Uterus (tissue), 4 donors: ENCODE measurements around the gene NCOA3. TPM values are rescaled to one million over a fixed set of nuclear protein-coding genes. Genes with fewer than 3 reads are reported as not detected.

Experiments
- DNase-seq, 2 donors: peaks; one replicate each; pipeline ENCODE4 v3.0.0-alpha.2; 2019 to 2020
- H3K27ac ChIP-seq, 2 donors: fragments of 200-600 bp; sonication (generic); 1 replicate in 1 of 2; 2 replicates in 1 of 2; pipeline ENCODE4 v1.5.1; 2016 to 2018
- H3K27me3 ChIP-seq, 2 donors: fragments of 200-600 bp; sonication (generic); one replicate each; pipeline ENCODE4 v1.5.1; 2018 to 2019; ENCODE audit warnings: control low read depth in 1 of 2
- H3K36me3 ChIP-seq, 2 donors: fragments of 200-600 bp; sonication (generic); one replicate each; pipeline ENCODE4 v1.5.1; 2019; ENCODE audit warnings: control low read depth in 1 of 2
- H3K4me1 ChIP-seq, 2 donors: fragments of 200-600 bp; sonication (generic); one replicate each; pipeline ENCODE4 v1.5.1; 2018 to 2019; ENCODE audit warnings: control low read depth in 1 of 2
- H3K4me3 ChIP-seq, 2 donors: fragments of 200-600 bp; sonication (generic); 1 replicate in 1 of 2; 2 replicates in 1 of 2; pipeline ENCODE4 v1.5.1; 2018 to 2019; ENCODE audit warnings: mild to moderate bottlenecking in 1 of 2
- H3K9me3 ChIP-seq, 2 donors: fragments of 200-600 bp; sonication (generic); one replicate each; pipeline ENCODE4 v1.5.1; 2019; ENCODE audit warnings: control low read depth in 1 of 2
- CTCF ChIP-seq, 4 experiments: fragments of 200-600 bp in 2 of 4; fragments of 450-650 bp in 2 of 4; sonication (generic) in 2 of 4; IDR thresholded peaks; one replicate each; pipeline ENCODE4 v1.5.1; 2016 to 2019; ENCODE audit warnings: antibody characterized with exemption in 4 of 4, mild to moderate bottlenecking in 2 of 4, moderate library complexity in 1 of 4
- POLR2A ChIP-seq, 2 donors: fragments of 450-650 bp; IDR thresholded peaks; one replicate each; pipeline ENCODE4 v1.6.1; 2016; ENCODE audit warnings: antibody characterized with exemption in 2 of 2, mild to moderate bottlenecking in 1 of 2, moderate library complexity in 1 of 2
- intact Hi-C: fragments of 100-400 bp; cut with DNase I; formaldehyde crosslinking; loops from one replicate; pipeline ENCODE4 v1.15.1; 2023; ENCODE audit warnings: low total_unique reads
- total RNA-seq, 4 donors: library from RNA; depleted of rRNA in 3 of 4; stranded (reverse); fragments of >200 nt in 3 of 4; gene quantifications; one replicate each; pipeline versions ENCODE4 v1.1.0 to v1.2.4, GENCODE V29; 2014 to 2023
- donor health status: DM: yes; HTN: yes; CAD: no.

The NCOA3 gene
- total RNA-seq, 4 donors from 2014 or later = 27.9 to 59.2 (median 44.2) TPM

GRCh38 chr20:47672166-47672565 is 170.5 kb downstream of the NCOA3 start:
- H3K9me3 ChIP-seq = no peaks in the 10 kb centered on the region
- no peaks in the 10 kb centered on the region for H3K36me3 ChIP-seq
- H3K27ac ChIP-seq = no peak overlapping the region
- intact Hi-C loops = loop anchor here (10.0 kb wide), 1 partner anchor 113 kb away; the partner anchor contains the start of gene SULF2
- no peaks in the 10 kb centered on the region for H3K27me3 ChIP-seq
- no peaks in the 10 kb centered on the region for H3K4me1 ChIP-seq
- no peak for TF ChIP-seq POLR2A (IDR thresholded peaks at IDR 0.05)
- no peak for TF ChIP-seq CTCF (IDR thresholded peaks at IDR 0.05)
- H3K4me3 ChIP-seq = no peak overlapping the region
- DNase-seq = no peak

- Histone ChIP-seq H3K9me3 (no peaks in the 10 kb centered on the region), H3K27me3 (no peaks in the 10 kb centered on the region), H3K27ac (no peak overlapping the region), H3K4me3 (no peak overlapping the region), H3K36me3 (no peaks in the 10 kb centered on the region), H3K4me1 (no peaks in the 10 kb centered on the region)
- no peak for DNase-seq
- intact Hi-C loops = loop anchor here (10.0 kb wide), 1 partner anchor 112 kb away; the partner anchor contains the start of gene SULF2
- TF ChIP-seq POLR2A (IDR thresholded peaks at IDR 0.05) (no peak), CTCF (IDR thresholded peaks at IDR 0.05) (no peak)
Observed at GRCh38 chr20:47672886-47673670, 171.4 kb downstream of the NCOA3 start.

GRCh38 chr20:47673671-47673955 is 171.9 kb downstream of the NCOA3 start:
- intact Hi-C loops = loop anchor here (10.0 kb wide), 1 partner anchor 111 kb away; the partner anchor contains the start of gene SULF2

GRCh38 chr20:47674145-47674544 is 172.5 kb downstream of the NCOA3 start:
- no peak for DNase-seq
- no peak for TF ChIP-seq POLR2A (IDR thresholded peaks at IDR 0.05)
- no peak for TF ChIP-seq CTCF (IDR thresholded peaks at IDR 0.05)

More at GRCh38 chr20:47673671-47673955, 171.9 kb downstream of the NCOA3 start:
- no peaks in the 10 kb centered on the region for H3K36me3 ChIP-seq
- H3K4me3 ChIP-seq = no peak overlapping the region
- no peaks in the 10 kb centered on the region for H3K4me1 ChIP-seq
- H3K27me3 ChIP-seq = no peaks in the 10 kb centered on the region
- no peaks in the 10 kb centered on the region for H3K9me3 ChIP-seq
- DNase-seq = no peak
- H3K27ac ChIP-seq = no peak overlapping the region
- TF ChIP-seq CTCF (IDR thresholded peaks at IDR 0.05) = no peak

GRCh38 chr20:47674686-47675085 is 173.0 kb downstream of the NCOA3 start:
- Histone ChIP-seq H3K4me1 (no peaks in the 10 kb centered on the region), H3K27me3 (no peaks in the 10 kb centered on the region), H3K9me3 (no peaks in the 10 kb centered on the region), H3K27ac (no peak overlapping the region), H3K36me3 (no peaks in the 10 kb centered on the region), H3K4me3 (no peak overlapping the region)
- TF ChIP-seq CTCF (IDR thresholded peaks at IDR 0.05) (no peak), POLR2A (IDR thresholded peaks at IDR 0.05) (no peak)
- DNase-seq = no peak
- intact Hi-C loops = loop anchor here (5.0 to 10.0 kb wide), 2 partner anchors 110 to 948 kb away; partner anchors contain the start of gene SULF2

More at GRCh38 chr20:47674145-47674544, 172.5 kb downstream of the NCOA3 start:
- intact Hi-C loops = loop anchor here (10.0 kb wide), 1 partner anchor 111 kb away; the partner anchor contains the start of gene SULF2
- Histone ChIP-seq H3K36me3 (no peaks in the 10 kb centered on the region), H3K27ac (no peak overlapping the region), H3K9me3 (no peaks in the 10 kb centered on the region), H3K27me3 (no peaks in the 10 kb centered on the region), H3K4me3 (no peak overlapping the region), H3K4me1 (no peaks in the 10 kb centered on the region)
